A673 (cell line): Measurements from ENCODE around the gene SPATA13. TPM values are rescaled to one million over a fixed set of nuclear protein-coding genes. Genes with fewer than 3 reads are reported as not detected.

Experiments
- BruUV-seq: library from RNA; stranded (reverse); fragments of 400-500 nt; replicated peaks from 2 replicates; lab custom pipeline; 2021; lab: Mats Ljungman, UMichigan
- CTCF ChIA-PET: fragments of 300-600 bp; sonication (Branson Sonifier 250); formaldehyde crosslinking; loops from one replicate; lab custom pipeline; 2022; ENCODE audit warnings: antibody characterized with exemption; lab: Charles Lee
- POLR2A ChIA-PET: fragments of 300-600 bp; sonication (Branson Sonifier 250); formaldehyde crosslinking; loops from one replicate; lab custom pipeline; 2022; ENCODE audit warnings: antibody characterized with exemption; ENCODE audit not compliant: low non-redundant PET; lab: Charles Lee
- DNase-seq: peaks from one replicate; pipeline ENCODE4 v3.0.0-alpha.2; 2015; ENCODE audit warnings: low spot score
- H3K27ac ChIP-seq: fragments of 200-600 bp; sonication (generic); 2 replicates; pipeline ENCODE4 v1.5.1; 2016; ENCODE audit warnings: mixed run types, low read depth, mild to moderate bottlenecking, mixed read lengths, antibody characterized with exemption, low read length; ENCODE audit not compliant: poor library complexity, severe bottlenecking
- H3K27me3 ChIP-seq: fragments of 200-600 bp; sonication (generic); replicated peaks from 2 replicates; pipeline ENCODE4 v1.6.1; 2017; ENCODE audit warnings: mixed run types, low read depth, mild to moderate bottlenecking, mixed read lengths, antibody characterized with exemption, low read length; ENCODE audit not compliant: insufficient read depth, poor library complexity
- H3K36me3 ChIP-seq: fragments of 200-600 bp; sonication (generic); 2 replicates; pipeline ENCODE4 v1.6.1; 2016; ENCODE audit warnings: mixed run types, mild to moderate bottlenecking, mixed read lengths, antibody characterized with exemption, low read length; ENCODE audit not compliant: insufficient read depth, poor library complexity, severe bottlenecking
- H3K4me1 ChIP-seq: fragments of 200-600 bp; sonication (generic); 2 replicates; pipeline ENCODE4 v1.6.1; 2017; ENCODE audit warnings: mixed run types, mild to moderate bottlenecking, mixed read lengths, antibody characterized with exemption, low read length; ENCODE audit not compliant: insufficient read depth, poor library complexity, severe bottlenecking
- H3K4me3 ChIP-seq: fragments of 200-600 bp; sonication (generic); 2 replicates; pipeline ENCODE4 v1.5.1; 2016; ENCODE audit warnings: low read depth, mixed run types, mild to moderate bottlenecking, mixed read lengths, low read length; ENCODE audit not compliant: poor library complexity, severe bottlenecking
- H3K9me3 ChIP-seq: fragments of 200-600 bp; sonication (generic); 2 replicates; pipeline ENCODE4 v1.6.1; 2016; ENCODE audit warnings: mixed run types, low read depth, mild to moderate bottlenecking, mixed read lengths, antibody characterized with exemption, low read length; ENCODE audit not compliant: poor library complexity, severe bottlenecking
- EZH2 ChIP-seq: fragments of 200-600 bp; sonication (generic); IDR thresholded peaks from 2 replicates; pipeline ENCODE4 v1.6.1; 2017; ENCODE audit warnings: borderline replicate concordance, low read depth, mild to moderate bottlenecking, mixed read lengths, antibody characterized with exemption, low read length; ENCODE audit not compliant: poor library complexity, severe bottlenecking
- intact Hi-C: fragments of 100-400 bp; cut with micrococcal nuclease; formaldehyde crosslinking; loops from one replicate; pipeline ENCODE4 v1.10.0; 2022; ENCODE audit not compliant: unreplicated experiment
- total RNA-seq: library from RNA; stranded (reverse); gene quantifications from 2 replicates; pipeline ENCODE4 v1.2.3, GENCODE V29; 2021
- TF ChIP-seq, protein P1 (sequence below): fragments of 300-800, 200-600 bp; sonication (generic); conservative IDR thresholded peaks from 2 replicates; pipeline ENCODE4 v1.5.1; 2017; ENCODE audit warnings: low read depth, mild to moderate bottlenecking, antibody characterized with exemption, low read length, moderate library complexity, mixed read lengths

The SPATA13 gene
- total RNA-seq, 1 experiment from 2014 or later, result 58.2 TPM

DNA sequence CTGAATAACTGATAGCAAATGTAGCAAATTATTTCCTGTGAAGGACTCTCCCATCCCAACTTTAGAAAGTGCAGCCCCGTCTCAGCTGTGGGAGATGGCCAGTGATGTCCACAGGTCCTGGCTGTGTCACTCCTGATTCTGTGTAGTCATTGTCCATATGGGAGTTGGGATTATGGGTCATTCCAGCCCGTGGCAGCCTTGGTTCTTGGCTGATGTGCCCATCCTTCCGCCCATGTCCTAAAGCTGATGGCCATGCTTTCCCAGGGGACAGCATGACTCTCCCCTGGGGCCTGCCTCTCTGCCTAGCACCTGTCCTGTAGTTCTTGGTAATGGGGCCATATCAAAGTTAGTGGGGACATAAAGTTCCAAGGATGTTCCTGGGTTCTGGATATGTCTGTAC is 104.9 kb downstream of the SPATA13 start:
- no TSS peak for BruUV-seq
- Histone ChIP-seq H3K36me3 (no peaks in the 10 kb centered on the region), H3K4me3 (no peak overlapping the region), H3K4me1 (peaks cover 12% of the 10 kb centered on the region), H3K27me3 (no peaks in the 10 kb centered on the region), H3K27ac (no peak overlapping the region), H3K9me3 (no peaks in the 10 kb centered on the region)
- TF ChIP-seq EZH2, result no peak
- TF ChIP-seq, protein P1, sequence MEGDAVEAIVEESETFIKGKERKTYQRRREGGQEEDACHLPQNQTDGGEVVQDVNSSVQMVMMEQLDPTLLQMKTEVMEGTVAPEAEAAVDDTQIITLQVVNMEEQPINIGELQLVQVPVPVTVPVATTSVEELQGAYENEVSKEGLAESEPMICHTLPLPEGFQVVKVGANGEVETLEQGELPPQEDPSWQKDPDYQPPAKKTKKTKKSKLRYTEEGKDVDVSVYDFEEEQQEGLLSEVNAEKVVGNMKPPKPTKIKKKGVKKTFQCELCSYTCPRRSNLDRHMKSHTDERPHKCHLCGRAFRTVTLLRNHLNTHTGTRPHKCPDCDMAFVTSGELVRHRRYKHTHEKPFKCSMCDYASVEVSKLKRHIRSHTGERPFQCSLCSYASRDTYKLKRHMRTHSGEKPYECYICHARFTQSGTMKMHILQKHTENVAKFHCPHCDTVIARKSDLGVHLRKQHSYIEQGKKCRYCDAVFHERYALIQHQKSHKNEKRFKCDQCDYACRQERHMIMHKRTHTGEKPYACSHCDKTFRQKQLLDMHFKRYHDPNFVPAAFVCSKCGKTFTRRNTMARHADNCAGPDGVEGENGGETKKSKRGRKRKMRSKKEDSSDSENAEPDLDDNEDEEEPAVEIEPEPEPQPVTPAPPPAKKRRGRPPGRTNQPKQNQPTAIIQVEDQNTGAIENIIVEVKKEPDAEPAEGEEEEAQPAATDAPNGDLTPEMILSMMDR, result no peak
- DNase-seq, result no peak
- POLR2A ChIA-PET, result no interaction called here
- intact Hi-C loops, result no loop called here
- CTCF ChIA-PET, result no interaction called here

DNA sequence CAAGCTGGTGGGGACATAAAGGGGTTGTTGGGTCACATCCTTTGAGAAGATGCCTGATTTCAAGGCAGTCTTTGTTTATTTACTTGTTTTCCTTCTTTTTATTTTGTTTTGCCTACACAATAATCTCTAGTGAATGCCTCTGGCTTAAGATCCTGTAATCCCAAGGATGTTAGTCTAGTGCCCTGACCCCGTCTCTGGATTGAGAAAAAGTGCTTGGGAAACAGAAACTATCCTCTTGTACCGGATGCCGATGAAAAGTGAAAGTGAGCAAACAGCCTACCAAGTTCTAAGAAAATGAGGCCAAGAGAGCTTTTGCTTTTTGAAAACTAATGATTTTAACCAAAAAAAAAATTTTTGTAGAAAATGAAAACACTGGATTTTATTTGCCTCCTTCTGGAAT is 106.8 kb downstream of the SPATA13 start:
- Histone ChIP-seq H3K4me1 (peaks cover 7% of the 10 kb centered on the region), H3K4me3 (no peak overlapping the region), H3K9me3 (no peaks in the 10 kb centered on the region), H3K36me3 (no peaks in the 10 kb centered on the region), H3K27ac (no peak overlapping the region), H3K27me3 (no peaks in the 10 kb centered on the region)
- BruUV-seq, result no TSS peak
- intact Hi-C loops, result no loop called here
- no peak for TF ChIP-seq EZH2
- TF ChIP-seq, protein P1, result no peak
- CTCF ChIA-PET, result no interaction called here
- DNase-seq, result no peak
- POLR2A ChIA-PET, result no interaction called here

DNA sequence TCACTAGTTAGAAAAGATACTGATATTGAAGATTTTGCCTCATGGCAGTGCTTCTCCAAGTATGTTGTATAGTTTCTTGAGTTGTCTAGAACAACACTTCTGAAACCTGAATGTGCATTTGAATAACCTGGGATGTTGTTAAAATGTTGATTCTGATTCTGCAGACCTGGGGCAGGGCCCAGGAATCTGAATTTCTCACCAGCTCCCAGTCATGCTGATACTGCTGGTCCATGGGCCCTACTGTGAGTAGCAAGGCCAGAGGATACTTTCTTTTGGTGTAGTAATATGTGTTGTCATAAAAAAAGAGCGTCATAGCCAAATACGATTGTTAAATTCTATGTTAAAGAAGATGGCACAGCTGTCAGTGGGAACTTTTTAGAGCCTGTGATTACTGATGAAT is 107.3 kb downstream of the SPATA13 start:
- BruUV-seq, result no TSS peak
- CTCF ChIA-PET, result no interaction called here
- TF ChIP-seq EZH2, result no peak
- TF ChIP-seq, protein P1, result no peak

More for the DNA sequence above, 107.3 kb downstream of the SPATA13 start:
- Histone ChIP-seq H3K36me3 (no peaks in the 10 kb centered on the region), H3K4me1 (peaks cover 5% of the 10 kb centered on the region), H3K27me3 (no peaks in the 10 kb centered on the region), H3K27ac (no peak overlapping the region), H3K9me3 (no peaks in the 10 kb centered on the region), H3K4me3 (no peak overlapping the region)
- POLR2A ChIA-PET, result no interaction called here
- no peak for DNase-seq
- intact Hi-C loops, result no loop called here
